K562 (cell line): ENCODE data around the gene ADAMTSL3. TPM values are rescaled to one million over a fixed set of nuclear protein-coding genes. Genes with fewer than 3 reads are reported as not detected.

Experiments
- ATAC-seq: fragments of 200-7000 bp; cut with Tn5 transposase; 3 replicates; pipeline ENCODE4 v1.9.1; 2020; ENCODE audit warnings: moderate library complexity
- BruUV-seq: library from RNA; stranded (reverse); fragments of 400-500 nt; replicated peaks from 2 replicates; lab custom pipeline; 2021; lab: Mats Ljungman, UMichigan
- CTCF ChIA-PET: fragments of 300-600 bp; formaldehyde crosslinking; extraction: SDS; loops from one replicate; lab custom pipeline; 2021; ENCODE audit warnings: low intra/inter-chr PET ratio; lab: Yijun Ruan, JAX
- POLR2A ChIA-PET: fragments of 300-600, 350-650 bp; sonication (Branson Sonifier 250); formaldehyde crosslinking; extraction: SDS; loops from one replicate; lab custom pipeline; 2021; ENCODE audit warnings: antibody characterized with exemption, inconsistent platforms; lab: Yijun Ruan, JAX
- DNase-seq, 4 experiments: peaks; one replicate each; pipeline versions ENCODE4 v3.0.0 to v3.0.0-alpha.2; 2011 to 2018; ENCODE audit warnings: low spot score in 3 of 4, mixed read lengths in 3 of 4; ENCODE audit errors: extremely low read depth in 1 of 4
- FAIRE-seq: peaks from 2 replicates; lab custom pipeline; 2011; peaks lifted over from hg19 to GRCh38; lab: Jason Lieb, UNC
- H2AFZ ChIP-seq: 2 replicates; pipeline ENCODE4 v1.6.0; 2011; ENCODE audit warnings: low read depth, low read length, control low read depth, inconsistent platforms
- H3K27ac ChIP-seq: fragments of 200-600 bp; 3 replicates; pipeline ENCODE4 v1.8.0; 2011; ENCODE audit warnings: low read depth, mild to moderate bottlenecking, control low read depth, inconsistent platforms, low read length, moderate library complexity, mixed read lengths; ENCODE audit errors: extremely low read depth
- H3K27me3 ChIP-seq, 2 experiments: fragments of 300-600 bp in 1 of 2; 2 replicates in 1 of 2; 3 replicates in 1 of 2; pipeline versions ENCODE4 v1.6.0 to v1.8.0; 2011; ENCODE audit warnings: inconsistent platforms in 2 of 2, low read length in 2 of 2, mild to moderate bottlenecking in 1 of 2, mixed read lengths in 1 of 2, moderate library complexity in 1 of 2; ENCODE audit not compliant: control insufficient read depth in 2 of 2, insufficient read depth in 2 of 2
- H3K36me3 ChIP-seq: fragments of 300-600 bp; 3 replicates; pipeline ENCODE4 v1.8.0; 2011; ENCODE audit warnings: mild to moderate bottlenecking, low read length, inconsistent platforms; ENCODE audit not compliant: control insufficient read depth, insufficient read depth
- H3K4me1 ChIP-seq, 2 experiments: fragments of 200-600 bp in 1 of 2; replicated peaks in 1 of 2; 2 replicates in 1 of 2; 3 replicates in 1 of 2; pipeline versions ENCODE4 v1.5.1 to v1.8.0; 2011; ENCODE audit warnings: inconsistent platforms in 2 of 2, low read length in 2 of 2, mild to moderate bottlenecking in 1 of 2, mixed read lengths in 1 of 2, moderate library complexity in 1 of 2; ENCODE audit not compliant: control insufficient read depth in 2 of 2, insufficient read depth in 2 of 2
- H3K4me2 ChIP-seq: 2 replicates; pipeline ENCODE4 v1.6.1; 2011; ENCODE audit warnings: low read length, control low read depth, inconsistent platforms, mixed read lengths; ENCODE audit not compliant: insufficient read depth
- H3K4me3 ChIP-seq: fragments of 200-600 bp; sonication (generic), shearing (Covaris generic); 2 replicates; pipeline ENCODE4 v1.5.1; 2016; ENCODE audit warnings: control low read depth, inconsistent platforms
- H3K79me2 ChIP-seq: fragments of 200-600 bp; 3 replicates; pipeline ENCODE4 v1.8.0; 2011; ENCODE audit warnings: low read length, inconsistent platforms; ENCODE audit not compliant: control insufficient read depth, insufficient read depth
- H3K9ac ChIP-seq, 2 experiments: 2 replicates each; pipeline versions ENCODE4 v1.6.0 to v1.6.1; 2011; ENCODE audit warnings: low read depth in 2 of 2, low read length in 2 of 2, control low read depth in 1 of 2, inconsistent platforms in 1 of 2, mild to moderate bottlenecking in 1 of 2, mixed read lengths in 1 of 2; ENCODE audit not compliant: insufficient read depth in 1 of 2
- H3K9me1 ChIP-seq: one replicate; pipeline ENCODE4 v1.6.0; 2011; ENCODE audit warnings: inconsistent platforms, mild to moderate bottlenecking, low read length, moderate library complexity; ENCODE audit not compliant: control insufficient read depth, insufficient read depth
- H3K9me3 ChIP-seq: replicated peaks from 2 replicates; pipeline ENCODE4 v1.5.1; 2011; ENCODE audit warnings: low read depth, low read length, inconsistent platforms; ENCODE audit not compliant: control insufficient read depth, insufficient read depth
- H4K20me1 ChIP-seq: replicated peaks from 2 replicates; pipeline ENCODE4 v1.6.1; 2011; ENCODE audit warnings: low read length, inconsistent platforms, mixed read lengths; ENCODE audit not compliant: control insufficient read depth, insufficient read depth
- CBFB ChIP-seq: sonication (generic); formaldehyde crosslinking; IDR thresholded peaks from 2 replicates; pipeline ENCODE4 v1.4.0; 2020; ENCODE audit warnings: mild to moderate bottlenecking, missing genetic modification reagents
- EWSR1 ChIP-seq: fragments of 450-650 bp; IDR thresholded peaks from 2 replicates; pipeline ENCODE4 v1.6.1; 2018; ENCODE audit warnings: borderline replicate concordance, mild to moderate bottlenecking, low read depth, moderate library complexity; ENCODE audit not compliant: partially characterized antibody
- GTF2F1 ChIP-seq: IDR thresholded peaks from 2 replicates; pipeline ENCODE4 v1.6.1; 2011; ENCODE audit warnings: low read depth, low read length, improper control_type of control experiment
- HNRNPUL1 ChIP-seq: fragments of 200-400 bp; formaldehyde crosslinking; IDR thresholded peaks from 2 replicates; pipeline ENCODE4 v1.6.1; 2017; ENCODE audit warnings: low read length
- RB1 ChIP-seq: fragments of 450-650 bp; IDR thresholded peaks from 2 replicates; pipeline ENCODE4 v1.6.1; 2017; ENCODE audit warnings: low read depth, mild to moderate bottlenecking
- TEAD2 ChIP-seq: fragments of 450-650 bp; IDR thresholded peaks from 2 replicates; pipeline ENCODE4 v1.6.1; 2016; ENCODE audit warnings: missing genetic modification characterization, control low read depth, missing compliant biosample characterization
- U2AF1 ChIP-seq: fragments of 200-400 bp; formaldehyde crosslinking; optimal IDR thresholded peaks from 2 replicates; pipeline ENCODE3; 2017; ENCODE audit warnings: mild to moderate bottlenecking, low read depth, low read length, moderate library complexity
- ZC3H4 ChIP-seq: sonication (generic); formaldehyde crosslinking; IDR thresholded peaks from 2 replicates; pipeline ENCODE4 v1.9.0; 2021; ENCODE audit warnings: missing genetic modification reagents, borderline replicate concordance
- WGBS: fragments of 100-300 bp; shearing (Covaris generic); methylation state at CpG from one replicate; pipeline ENCODE4 v1.1.6; 2016; ENCODE audit warnings: low coverage, mixed read lengths; ENCODE audit not compliant: insufficient coverage; ENCODE audit errors: missing lambda C conversion rate; 5-methylcytosine and 5-hydroxymethylcytosine counted together
- in situ Hi-C: fragments of 300-500 bp; cut with MboI; formaldehyde crosslinking; loops from 4 replicates; pipeline ENCODE4 v1.15.0; 2018; ENCODE audit warnings: inconsistent platforms, mixed read lengths
- intact Hi-C: fragments of 100-400 bp; cut with micrococcal nuclease; formaldehyde crosslinking; loops from 2 replicates; pipeline ENCODE4 v1.14.2; 2022
- polyA plus RNA-seq, 8 experiments: library from polyadenylated mRNA; depleted of rRNA in 4 of 8; stranded (reverse) in 5 of 8; unstranded in 3 of 8; fragments of >200 nt; fragmentation: Nextera tagmentation in 2 of 8; fragmentation: Illumina TruSeq in 1 of 8; extraction: Ambion mirVana in 2 of 8; extraction: Trizol in 1 of 8; gene quantifications; 2 replicates each; pipeline versions ENCODE4 v1.2.1 to v1.2.3, GENCODE V29; 2011 to 2014; ENCODE audit warnings: inconsistent platforms in 1 of 8, missing spikeins in 1 of 8
- total RNA-seq, 7 experiments: library from RNA; depleted of rRNA in 6 of 7; stranded (reverse); fragments of >200 nt in 6 of 7; fragmentation: Illumina TruSeq in 2 of 7; extraction: Trizol in 2 of 7; gene quantifications; 2 replicates each; pipeline versions ENCODE4 v1.2.1 to v1.2.3, GENCODE V29; 2011 to 2021; ENCODE audit warnings: low replicate concordance in 1 of 7
- TF ChIP-seq, protein P1 (sequence below): fragments of 250-450 bp; sonication (Bioruptor Pico); IDR thresholded peaks from 2 replicates; pipeline ENCODE4 v1.5.0; 2021; ENCODE audit warnings: mild to moderate bottlenecking, moderate library complexity
- TF ChIP-seq, protein P2 (sequence below): fragments of 200-800 bp; sonication (Bioruptor generic); IDR thresholded peaks from 2 replicates; pipeline ENCODE4 v1.6.1; 2016; ENCODE audit warnings: missing genetic modification characterization, missing compliant biosample characterization
- TF ChIP-seq, protein P3 (sequence below), 2 experiments: fragments of 450-650 bp in 1 of 2; sonication (generic) in 1 of 2; formaldehyde crosslinking; conservative IDR thresholded peaks; 2 replicates each; pipeline versions ENCODE4 v1.4.0 to v1.8.1; 2020 to 2022; ENCODE audit warnings: mild to moderate bottlenecking in 1 of 2, missing genetic modification reagents in 1 of 2

Gene ADAMTSL3
- total and polyA plus RNA-seq, 9 of the 15 experiments (the other 6 are each of a cell fraction or from before 2014, with no cell fraction given): 0.01 to 0.18 (median 0.07) TPM; not detected in 3

GRCh38 chr15:83658430-83659416 lies 4.8 kb downstream of the ADAMTSL3 start:
- Histone ChIP-seq H2AFZ (no peak overlapping the region), H4K20me1 (no peaks in the 10 kb centered on the region), H3K4me3 (no peak overlapping the region), H3K27me3 (peaks cover 0 to 12% of the 10 kb centered on the region in 2 experiments; a peak in 2 of 5 replicates), H3K4me1 (no peaks in the 10 kb centered on the region), H3K79me2 (no peaks in the 10 kb centered on the region), H3K9me1 (no peaks in the 10 kb centered on the region), H3K36me3 (no peaks in the 10 kb centered on the region), H3K9me3 (no peaks in the 10 kb centered on the region), H3K27ac (no peak overlapping the region), H3K4me2 (no peak overlapping the region), H3K9ac (no peak overlapping the region)
- CTCF ChIA-PET: no interaction called here
- POLR2A ChIA-PET: interaction anchor here (1.9 kb wide), 1 partner anchor 10 kb away, joined by 5 read pairs; no protein-coding TSS in a partner anchor
- in situ Hi-C loops: no loop called here
- intact Hi-C loops: no loop called here
- DNase-seq: no peak
- no peak for FAIRE-seq
- no peak for ATAC-seq
- no TSS peak for BruUV-seq
- WGBS: 0% methylated on average over 9 of the region's 10 CpGs
- TF ChIP-seq HNRNPUL1 (no peak), TEAD2 (tag) (no peak), ZC3H4 (CRISPR knock-in tag) (no peak), EWSR1 (no peak), U2AF1 (no peak), CBFB (CRISPR knock-in tag) (no peak), GTF2F1 (no peak), RB1 (no peak)
- TF ChIP-seq, protein P1, sequence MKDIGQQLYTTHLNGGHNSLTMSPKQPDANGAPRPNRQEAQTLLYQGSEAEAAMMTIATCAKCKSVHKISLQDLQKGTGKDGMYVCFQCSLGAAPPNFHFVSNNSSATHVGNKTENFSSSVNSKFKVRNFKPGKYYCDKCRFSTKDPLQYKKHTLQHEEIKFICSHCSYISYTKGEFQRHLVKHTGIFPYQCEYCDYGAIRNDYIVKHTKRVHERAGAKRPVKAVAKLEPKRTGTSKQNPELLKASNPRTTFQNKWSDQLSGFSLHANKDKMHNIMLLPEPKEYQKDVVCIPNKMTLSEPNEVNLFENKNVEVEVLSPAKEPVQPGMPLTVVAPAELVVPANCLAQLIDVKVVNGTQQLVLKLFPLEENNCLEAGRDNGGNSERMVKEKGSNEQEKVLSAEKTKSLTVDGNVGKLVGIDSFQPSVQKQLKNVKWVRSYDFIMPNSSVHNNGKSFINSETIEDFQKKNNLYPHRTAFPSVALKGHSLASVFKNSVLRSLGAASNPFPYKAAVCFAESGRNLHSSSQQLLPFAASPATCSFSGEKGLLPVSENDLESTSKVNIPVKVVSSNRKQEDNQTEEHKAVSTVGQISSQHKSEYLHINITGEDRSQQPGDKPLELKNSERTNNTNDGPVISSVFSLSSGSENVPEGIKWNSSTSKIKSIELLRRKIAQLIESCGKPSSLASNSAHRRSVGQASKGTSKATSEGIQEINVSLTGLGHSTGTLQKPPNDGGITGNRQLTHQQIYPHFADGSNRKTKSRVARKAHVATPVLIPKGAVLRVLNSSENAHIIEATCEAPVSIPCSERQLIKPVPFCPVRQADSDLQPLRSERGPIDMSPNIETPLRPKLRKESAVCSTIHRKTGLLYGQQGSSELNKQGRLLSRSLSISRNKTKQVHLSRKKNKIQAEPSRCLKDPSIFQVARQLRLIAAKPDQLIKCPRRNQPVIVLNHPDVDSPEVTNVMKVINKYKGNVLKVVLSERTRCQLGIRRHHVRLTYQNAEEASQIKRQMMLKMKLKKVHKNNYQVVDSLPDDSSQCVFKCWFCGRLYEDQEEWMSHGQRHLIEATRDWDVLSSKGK (CRISPR knock-in tag): no peak
- TF ChIP-seq, protein P2, sequence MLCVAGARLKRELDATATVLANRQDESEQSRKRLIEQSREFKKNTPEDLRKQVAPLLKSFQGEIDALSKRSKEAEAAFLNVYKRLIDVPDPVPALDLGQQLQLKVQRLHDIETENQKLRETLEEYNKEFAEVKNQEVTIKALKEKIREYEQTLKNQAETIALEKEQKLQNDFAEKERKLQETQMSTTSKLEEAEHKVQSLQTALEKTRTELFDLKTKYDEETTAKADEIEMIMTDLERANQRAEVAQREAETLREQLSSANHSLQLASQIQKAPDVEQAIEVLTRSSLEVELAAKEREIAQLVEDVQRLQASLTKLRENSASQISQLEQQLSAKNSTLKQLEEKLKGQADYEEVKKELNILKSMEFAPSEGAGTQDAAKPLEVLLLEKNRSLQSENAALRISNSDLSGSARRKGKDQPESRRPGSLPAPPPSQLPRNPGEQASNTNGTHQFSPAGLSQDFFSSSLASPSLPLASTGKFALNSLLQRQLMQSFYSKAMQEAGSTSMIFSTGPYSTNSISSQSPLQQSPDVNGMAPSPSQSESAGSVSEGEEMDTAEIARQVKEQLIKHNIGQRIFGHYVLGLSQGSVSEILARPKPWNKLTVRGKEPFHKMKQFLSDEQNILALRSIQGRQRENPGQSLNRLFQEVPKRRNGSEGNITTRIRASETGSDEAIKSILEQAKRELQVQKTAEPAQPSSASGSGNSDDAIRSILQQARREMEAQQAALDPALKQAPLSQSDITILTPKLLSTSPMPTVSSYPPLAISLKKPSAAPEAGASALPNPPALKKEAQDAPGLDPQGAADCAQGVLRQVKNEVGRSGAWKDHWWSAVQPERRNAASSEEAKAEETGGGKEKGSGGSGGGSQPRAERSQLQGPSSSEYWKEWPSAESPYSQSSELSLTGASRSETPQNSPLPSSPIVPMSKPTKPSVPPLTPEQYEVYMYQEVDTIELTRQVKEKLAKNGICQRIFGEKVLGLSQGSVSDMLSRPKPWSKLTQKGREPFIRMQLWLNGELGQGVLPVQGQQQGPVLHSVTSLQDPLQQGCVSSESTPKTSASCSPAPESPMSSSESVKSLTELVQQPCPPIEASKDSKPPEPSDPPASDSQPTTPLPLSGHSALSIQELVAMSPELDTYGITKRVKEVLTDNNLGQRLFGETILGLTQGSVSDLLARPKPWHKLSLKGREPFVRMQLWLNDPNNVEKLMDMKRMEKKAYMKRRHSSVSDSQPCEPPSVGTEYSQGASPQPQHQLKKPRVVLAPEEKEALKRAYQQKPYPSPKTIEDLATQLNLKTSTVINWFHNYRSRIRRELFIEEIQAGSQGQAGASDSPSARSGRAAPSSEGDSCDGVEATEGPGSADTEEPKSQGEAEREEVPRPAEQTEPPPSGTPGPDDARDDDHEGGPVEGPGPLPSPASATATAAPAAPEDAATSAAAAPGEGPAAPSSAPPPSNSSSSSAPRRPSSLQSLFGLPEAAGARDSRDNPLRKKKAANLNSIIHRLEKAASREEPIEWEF (CRISPR knock-in tag): no peak
- TF ChIP-seq, protein P3, sequence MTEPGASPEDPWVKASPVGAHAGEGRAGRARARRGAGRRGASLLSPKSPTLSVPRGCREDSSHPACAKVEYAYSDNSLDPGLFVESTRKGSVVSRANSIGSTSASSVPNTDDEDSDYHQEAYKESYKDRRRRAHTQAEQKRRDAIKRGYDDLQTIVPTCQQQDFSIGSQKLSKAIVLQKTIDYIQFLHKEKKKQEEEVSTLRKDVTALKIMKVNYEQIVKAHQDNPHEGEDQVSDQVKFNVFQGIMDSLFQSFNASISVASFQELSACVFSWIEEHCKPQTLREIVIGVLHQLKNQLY (CRISPR knock-in tag; conservative IDR thresholded peaks at IDR 0.05): no peak
